ENCODE data around the gene IL1R2.

- TF ChIP-seq CEBPB (IDR thresholded peaks at IDR 0.05), result no peak
- no peak for TF ChIP-seq YY1 (IDR thresholded peaks at IDR 0.05; ENCODE audit: low read depth)
Observed at GRCh38 chr2:102025583-102026267, 34.0 kb downstream of the IL1R2 start.

Data from Ishikawa (cell line).